Measurements from ENCODE around the gene RASSF5.

RASSF5 gene

GRCh38 chr1:206518743-206519142, 11.4 kb downstream of the RASSF5 start:
- DNase-seq, result peak; percentile 23

DNA sequence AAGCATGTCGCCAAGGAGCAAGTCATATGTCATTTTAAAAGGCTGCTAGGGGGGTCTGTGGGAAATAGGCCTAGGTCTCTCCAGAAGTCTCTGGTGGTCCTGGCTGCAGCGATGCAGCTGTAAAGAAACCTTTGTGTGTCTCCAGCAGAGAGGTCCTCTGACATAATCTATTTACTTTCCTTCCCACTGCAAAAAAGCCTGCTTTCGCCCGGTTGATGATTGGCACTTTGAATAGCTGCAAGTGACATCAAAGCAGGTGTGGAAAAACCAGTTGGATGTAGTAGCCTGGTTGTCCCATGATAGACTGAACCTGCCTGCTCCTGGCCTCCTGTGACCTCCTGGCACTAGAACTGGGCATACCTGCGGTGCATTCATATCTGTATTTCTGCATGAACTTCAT, 13.8 kb downstream of the RASSF5 start:
- DNase-seq, result peak; percentile 91

GRCh38 chr1:206521694-206522402, 14.5 kb downstream of the RASSF5 start:
- DNase-seq, result peak; percentile 65

DNA sequence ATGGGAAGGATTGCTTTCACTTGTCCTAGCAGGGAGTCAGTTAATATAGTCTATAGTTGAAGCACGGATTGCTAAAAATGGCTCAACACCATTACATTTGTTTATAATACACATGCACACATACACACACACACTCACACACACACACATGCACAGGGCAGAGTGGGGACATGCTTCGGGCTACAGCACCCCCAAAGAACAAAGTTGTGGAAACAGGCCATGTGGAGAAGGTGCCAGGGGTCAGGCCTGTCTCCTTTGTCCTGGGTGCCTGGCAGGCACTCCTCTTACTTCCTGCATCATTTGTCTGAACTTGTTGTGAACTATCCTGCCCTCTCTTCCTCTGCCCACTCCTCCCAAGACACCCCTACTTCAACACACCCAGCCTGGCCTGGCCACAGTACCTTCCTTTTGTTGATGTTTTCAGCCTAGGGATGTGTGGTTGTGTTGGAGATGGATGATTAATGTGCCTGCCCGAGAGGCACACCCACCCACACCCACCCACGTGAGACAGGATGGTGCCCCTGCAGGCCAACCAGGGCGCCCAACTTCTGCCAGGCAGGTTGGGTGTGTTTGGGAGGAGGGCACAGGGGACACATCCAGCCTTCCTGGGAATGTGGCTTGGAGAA, 17.5 kb downstream of the RASSF5 start:
- DNase-seq, result no peak

GRCh38 chr1:206526064-206526911, 19.0 kb downstream of the RASSF5 start:
- no peak for DNase-seq

DNA sequence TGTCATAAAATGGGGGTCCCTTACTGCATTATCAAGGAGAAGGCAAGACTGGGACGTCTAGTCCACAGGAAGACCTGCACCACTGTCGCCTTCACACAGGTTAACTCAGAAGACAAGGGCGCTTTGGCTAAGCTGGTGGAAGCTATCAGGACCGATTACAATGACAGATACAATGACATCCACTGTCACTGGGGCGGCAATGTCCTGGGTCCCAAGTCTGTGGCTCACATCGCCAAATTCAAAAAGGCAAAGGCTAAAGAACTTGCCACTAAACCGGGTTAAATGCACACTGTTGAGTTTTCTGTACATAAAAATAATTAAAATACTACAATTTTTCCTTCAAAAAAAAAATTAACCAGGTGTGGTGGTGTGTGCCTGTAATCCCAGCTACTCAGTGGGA, 22.1 kb downstream of the RASSF5 start:
- DNase-seq, result no peak

DNA sequence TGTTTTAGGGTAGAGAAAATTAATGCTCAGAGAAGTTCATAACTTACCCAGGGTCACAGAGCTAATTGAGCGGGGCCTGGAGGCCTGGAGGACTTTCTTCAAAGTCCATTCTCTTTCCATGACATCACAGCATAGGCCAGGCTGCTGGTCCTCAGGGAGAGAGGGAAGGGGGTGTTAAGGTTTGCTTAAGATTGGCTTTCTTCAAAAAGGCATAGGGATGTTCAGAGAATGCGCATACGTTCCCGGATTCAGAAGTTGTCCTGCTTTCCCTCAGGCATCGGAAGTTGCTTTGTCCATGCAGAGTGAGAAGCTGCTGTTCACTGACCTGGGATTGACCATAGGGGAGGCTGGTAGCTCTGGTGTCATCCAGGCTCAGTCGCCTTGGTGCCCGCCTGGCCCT, 25.0 kb downstream of the RASSF5 start:
- no peak for DNase-seq

GRCh38 chr1:206534552-206534951, 27.2 kb downstream of the RASSF5 start:
- no peak for DNase-seq

DNA sequence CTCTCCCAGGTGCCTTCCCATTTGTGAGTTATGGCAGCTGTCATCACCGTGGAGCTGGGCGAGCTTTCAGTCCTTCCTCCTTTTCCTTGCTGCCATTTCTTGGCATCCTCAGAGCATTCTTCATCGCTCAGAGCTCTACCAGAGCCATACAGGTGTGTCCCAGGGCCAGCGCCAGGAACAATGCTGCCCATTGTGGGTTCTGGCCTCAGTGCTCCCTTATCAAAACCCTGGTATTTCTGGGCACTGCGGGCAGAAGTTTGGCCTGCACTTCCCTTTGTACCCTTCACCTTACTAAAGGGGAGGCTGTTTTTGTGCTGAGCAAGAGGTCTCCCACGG, 28.5 kb downstream of the RASSF5 start:
- no peak for DNase-seq

- no peak for DNase-seq
Observed at GRCh38 chr1:206537141-206537540, 29.8 kb downstream of the RASSF5 start.

DNA sequence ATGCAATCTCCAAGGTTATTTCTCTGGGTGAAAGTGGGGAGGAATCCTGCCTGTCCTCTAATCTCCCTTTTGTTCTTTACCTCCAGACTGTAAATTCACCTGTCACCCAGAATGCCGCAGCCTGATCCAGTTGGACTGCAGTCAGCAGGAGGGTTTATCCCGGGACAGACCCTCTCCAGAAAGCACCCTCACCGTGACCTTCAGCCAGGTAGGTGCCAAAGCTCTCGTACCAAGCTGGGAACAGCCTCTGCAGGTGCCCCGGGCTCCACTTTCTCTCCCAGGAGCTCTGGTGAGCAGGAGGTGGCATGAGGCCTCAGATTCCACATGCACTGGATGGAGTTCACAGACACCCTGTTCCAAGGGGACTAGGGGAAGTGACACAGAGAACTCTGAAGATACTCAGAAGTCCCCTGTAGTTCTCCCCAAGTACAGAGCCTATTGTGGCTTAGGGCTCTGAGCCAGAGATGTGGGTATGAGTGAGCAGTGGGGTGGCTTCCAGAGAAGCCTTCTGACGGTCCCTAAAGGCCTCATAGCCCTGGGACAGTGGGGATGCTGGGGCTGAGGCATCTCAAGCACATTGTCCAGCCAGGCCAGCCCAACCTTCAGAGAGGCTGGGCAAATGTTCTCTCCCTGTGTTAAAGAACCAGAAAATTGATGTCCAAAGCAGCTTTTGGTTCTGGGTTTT, 30.9 kb downstream of the RASSF5 start:
- DNase-seq, result no peak

DNA sequence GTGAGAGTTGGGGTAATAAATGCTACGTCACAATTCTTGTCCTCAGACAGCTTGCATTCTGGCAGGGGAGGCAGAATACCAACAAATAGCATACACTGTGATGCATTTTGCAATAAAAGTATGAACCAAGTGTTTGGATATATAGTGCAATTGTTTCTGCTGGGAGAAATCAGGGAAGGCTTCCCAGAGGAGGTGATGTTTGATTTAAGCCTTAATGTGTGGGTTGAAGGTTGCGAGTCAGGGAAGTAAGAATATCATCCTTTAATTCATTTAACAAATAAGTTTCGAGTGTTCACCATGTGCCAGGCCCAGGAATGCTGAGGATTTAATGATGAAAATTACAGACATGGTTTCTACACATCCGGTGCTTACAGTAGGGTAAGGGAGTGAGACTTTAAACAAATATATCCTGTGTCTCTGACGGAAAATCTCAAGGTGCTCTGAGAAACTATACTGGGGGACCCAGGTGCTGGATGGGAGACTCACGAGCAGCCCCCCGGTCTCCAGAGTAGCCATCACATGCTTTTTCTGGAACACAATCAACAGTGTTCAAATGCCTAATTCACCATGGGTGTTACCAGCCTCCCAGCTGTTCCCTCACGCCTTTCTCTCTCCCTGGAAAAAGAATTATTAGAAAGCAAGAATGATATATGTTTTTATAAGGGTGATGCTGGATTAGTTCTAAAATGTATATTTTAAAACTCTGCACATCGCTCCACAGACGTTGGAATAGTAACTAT, 31.7 kb downstream of the RASSF5 start:
- DNase-seq, result no peak

- no peak for DNase-seq
Observed at GRCh38 chr1:206540044-206540780, 32.9 kb downstream of the RASSF5 start.

DNA sequence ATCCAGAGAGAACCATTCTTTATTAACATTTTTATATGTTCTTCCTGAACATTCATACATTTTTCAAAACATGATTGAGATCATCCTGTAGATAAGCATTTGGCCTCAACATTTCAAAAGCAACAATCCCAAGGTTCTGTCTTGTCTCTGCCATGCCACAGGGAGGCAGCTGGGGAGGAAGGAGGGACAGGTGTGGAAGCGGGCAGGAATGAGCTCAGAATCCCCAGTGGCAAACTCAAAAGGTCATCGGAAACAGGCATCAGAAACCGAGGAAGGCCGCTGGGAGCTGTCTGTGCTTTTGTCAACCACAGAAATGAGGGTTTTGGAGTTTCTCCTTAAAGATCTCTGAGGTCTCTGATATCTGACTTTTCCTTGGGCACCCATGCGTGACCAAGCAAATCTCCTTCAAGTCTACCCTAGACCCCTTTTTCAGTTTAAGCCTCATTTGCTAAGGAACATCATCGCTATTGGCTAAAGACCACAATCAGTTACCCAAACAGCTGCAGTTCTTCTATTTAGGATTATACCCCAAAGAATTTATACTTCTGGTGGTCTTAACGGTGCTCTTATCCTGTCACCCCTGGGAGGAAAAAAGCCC, 34.0 kb downstream of the RASSF5 start:
- no peak for DNase-seq

DNA sequence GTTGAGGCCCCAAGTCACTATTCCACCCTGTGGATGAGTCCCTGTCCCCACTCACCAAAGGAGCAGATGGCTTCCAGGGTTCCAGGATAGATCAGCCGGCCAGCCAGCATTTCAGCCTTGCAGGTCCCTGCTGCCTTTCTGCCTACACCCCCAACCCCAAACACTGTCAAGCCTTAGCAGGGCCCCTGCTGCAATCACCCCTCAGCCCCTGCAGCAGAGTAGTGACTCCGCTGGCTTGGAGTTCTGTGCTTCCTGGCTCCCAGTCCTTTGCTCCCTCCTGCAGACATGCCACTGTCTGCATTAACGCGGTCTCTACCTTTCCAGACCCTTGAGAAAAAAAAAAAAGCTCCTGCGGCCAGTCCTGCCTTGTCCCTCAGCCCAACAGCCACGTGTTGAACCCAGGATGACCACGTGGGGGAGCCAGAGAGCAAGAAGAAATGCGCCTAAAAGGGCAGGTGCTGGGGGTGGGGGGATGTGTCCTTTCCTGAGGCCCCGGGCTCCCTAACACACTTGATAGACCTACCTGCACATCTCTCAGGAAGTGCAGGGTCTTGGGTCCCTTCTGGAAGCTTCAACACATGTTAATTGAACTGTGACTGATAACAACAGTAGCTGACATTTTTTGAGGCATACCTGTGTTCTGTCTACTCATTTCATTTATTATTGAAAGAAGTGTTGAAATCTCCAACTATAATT, 37.4 kb downstream of the RASSF5 start:
- peak; percentile 59 for DNase-seq

- DNase-seq, result no peak
Observed at GRCh38 chr1:206545351-206545750, 38.0 kb downstream of the RASSF5 start.

GRCh38 chr1:206547104-206547503, 39.8 kb downstream of the RASSF5 start:
- peak; percentile 28 for DNase-seq

DNA sequence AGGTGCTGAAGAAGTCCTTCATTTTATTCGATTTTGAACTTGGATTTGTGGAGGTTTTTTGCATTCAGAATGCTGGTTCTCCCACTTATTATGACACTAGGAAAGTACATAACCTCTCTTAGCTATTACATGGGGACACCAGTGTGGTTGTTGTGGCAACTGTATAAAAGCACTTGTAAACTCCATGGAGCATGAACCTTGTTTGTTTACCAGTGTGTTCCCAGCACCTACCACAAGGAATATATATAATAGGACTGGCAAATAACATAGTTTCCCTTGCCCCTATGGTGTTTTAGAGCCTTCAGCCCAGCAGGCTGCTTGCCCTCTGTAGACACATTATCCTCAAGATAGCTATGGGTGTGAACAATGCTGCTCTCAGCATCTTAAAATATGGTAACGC, 43.1 kb downstream of the RASSF5 start:
- DNase-seq, result peak; percentile 93

- no peak for DNase-seq
Observed at GRCh38 chr1:206551296-206551985, 44.1 kb downstream of the RASSF5 start.

DNA sequence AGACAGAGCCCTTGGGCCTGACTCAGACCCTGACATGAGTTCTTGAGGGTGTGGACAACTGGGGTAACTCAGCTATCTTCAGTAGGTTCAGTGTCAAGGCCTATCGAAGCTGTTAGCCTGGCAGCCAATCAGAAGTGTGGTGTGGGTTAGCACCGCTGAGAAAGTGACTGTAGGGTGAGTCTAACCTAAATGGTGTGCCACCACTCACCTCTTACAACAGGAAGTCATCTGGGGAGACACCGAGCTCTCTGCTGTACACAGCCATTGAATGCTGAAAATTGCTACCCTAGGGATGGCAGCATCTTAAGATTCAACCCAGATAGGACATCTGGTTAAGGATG, 44.6 kb downstream of the RASSF5 start:
- DNase-seq, result peak; percentile 20
